ENCODE data around the gene BMP4. TPM values are rescaled to one million over a fixed set of nuclear protein-coding genes. Genes with fewer than 3 reads are reported as not detected.

BMP4 gene
- total and polyA plus RNA-seq, 2 of the 13 experiments (the other 11 are each of a cell fraction or from before 2014, with no cell fraction given): 56.4 to 169 TPM

GRCh38 chr14:53956427-53957201 is at the start of gene BMP4 (continued):
- TF ChIP-seq, protein P1, sequence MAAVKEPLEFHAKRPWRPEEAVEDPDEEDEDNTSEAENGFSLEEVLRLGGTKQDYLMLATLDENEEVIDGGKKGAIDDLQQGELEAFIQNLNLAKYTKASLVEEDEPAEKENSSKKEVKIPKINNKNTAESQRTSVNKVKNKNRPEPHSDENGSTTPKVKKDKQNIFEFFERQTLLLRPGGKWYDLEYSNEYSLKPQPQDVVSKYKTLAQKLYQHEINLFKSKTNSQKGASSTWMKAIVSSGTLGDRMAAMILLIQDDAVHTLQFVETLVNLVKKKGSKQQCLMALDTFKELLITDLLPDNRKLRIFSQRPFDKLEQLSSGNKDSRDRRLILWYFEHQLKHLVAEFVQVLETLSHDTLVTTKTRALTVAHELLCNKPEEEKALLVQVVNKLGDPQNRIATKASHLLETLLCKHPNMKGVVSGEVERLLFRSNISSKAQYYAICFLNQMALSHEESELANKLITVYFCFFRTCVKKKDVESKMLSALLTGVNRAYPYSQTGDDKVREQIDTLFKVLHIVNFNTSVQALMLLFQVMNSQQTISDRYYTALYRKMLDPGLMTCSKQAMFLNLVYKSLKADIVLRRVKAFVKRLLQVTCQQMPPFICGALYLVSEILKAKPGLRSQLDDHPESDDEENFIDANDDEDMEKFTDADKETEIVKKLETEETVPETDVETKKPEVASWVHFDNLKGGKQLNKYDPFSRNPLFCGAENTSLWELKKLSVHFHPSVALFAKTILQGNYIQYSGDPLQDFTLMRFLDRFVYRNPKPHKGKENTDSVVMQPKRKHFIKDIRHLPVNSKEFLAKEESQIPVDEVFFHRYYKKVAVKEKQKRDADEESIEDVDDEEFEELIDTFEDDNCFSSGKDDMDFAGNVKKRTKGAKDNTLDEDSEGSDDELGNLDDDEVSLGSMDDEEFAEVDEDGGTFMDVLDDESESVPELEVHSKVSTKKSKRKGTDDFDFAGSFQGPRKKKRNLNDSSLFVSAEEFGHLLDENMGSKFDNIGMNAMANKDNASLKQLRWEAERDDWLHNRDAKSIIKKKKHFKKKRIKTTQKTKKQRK (IDR thresholded peaks at IDR 0.05; ENCODE audit: low read length): no peak
- TF ChIP-seq, protein P2, sequence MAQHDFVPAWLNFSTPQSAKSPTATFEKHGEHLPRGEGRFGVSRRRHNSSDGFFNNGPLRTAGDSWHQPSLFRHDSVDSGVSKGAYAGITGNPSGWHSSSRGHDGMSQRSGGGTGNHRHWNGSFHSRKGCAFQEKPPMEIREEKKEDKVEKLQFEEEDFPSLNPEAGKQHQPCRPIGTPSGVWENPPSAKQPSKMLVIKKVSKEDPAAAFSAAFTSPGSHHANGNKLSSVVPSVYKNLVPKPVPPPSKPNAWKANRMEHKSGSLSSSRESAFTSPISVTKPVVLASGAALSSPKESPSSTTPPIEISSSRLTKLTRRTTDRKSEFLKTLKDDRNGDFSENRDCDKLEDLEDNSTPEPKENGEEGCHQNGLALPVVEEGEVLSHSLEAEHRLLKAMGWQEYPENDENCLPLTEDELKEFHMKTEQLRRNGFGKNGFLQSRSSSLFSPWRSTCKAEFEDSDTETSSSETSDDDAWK (CRISPR knock-in tag; IDR thresholded peaks at IDR 0.05): no peak
- TF ChIP-seq ZNF414 (CRISPR knock-in tag; IDR thresholded peaks at IDR 0.05) (0 out of 2 replicates have a peak, but pooled peaks have one; percentile 90), ZNF143 (CRISPR knock-in tag; IDR thresholded peaks at IDR 0.05) (0 out of 2 replicates have a peak, but pooled peaks have one; percentile 47), SAP130 (CRISPR knock-in tag; IDR thresholded peaks at IDR 0.05; ENCODE audit: low read depth) (peak; percentile 84), TRIM22 (IDR thresholded peaks at IDR 0.05) (no peak), MTA3 (CRISPR knock-in tag; IDR thresholded peaks at IDR 0.05) (no peak), ZNF557 (CRISPR knock-in tag; IDR thresholded peaks at IDR 0.05) (0 out of 2 replicates have a peak, but pooled peaks have one; percentile 46), SETDB1 (CRISPR knock-in tag; IDR thresholded peaks at IDR 0.05; ENCODE audit: borderline replicate concordance) (no peak), ZNF331 (CRISPR knock-in tag; IDR thresholded peaks at IDR 0.05) (peak; percentile 57; the same call in 1 of the 2 replicates), MTERF4 (CRISPR knock-in tag; IDR thresholded peaks at IDR 0.05) (0 out of 2 replicates have a peak, but pooled peaks have one; percentile 55), ZNF383 (CRISPR knock-in tag; IDR thresholded peaks at IDR 0.05; ENCODE audit: borderline replicate concordance) (no peak), SYNCRIP (IDR thresholded peaks at IDR 0.05; ENCODE audit: insufficient read depth, low read depth, low read length) (no peak), ZC3H13 (CRISPR knock-in tag; IDR thresholded peaks at IDR 0.05) (peak; percentile 79; the same call in 1 of the 2 replicates), ZNF136 (CRISPR knock-in tag; IDR thresholded peaks at IDR 0.05; ENCODE audit: low read depth) (no peak), MZF1 (CRISPR knock-in tag; IDR thresholded peaks at IDR 0.05; ENCODE audit: borderline replicate concordance) (no peak)
- TF ChIP-seq, protein P3, sequence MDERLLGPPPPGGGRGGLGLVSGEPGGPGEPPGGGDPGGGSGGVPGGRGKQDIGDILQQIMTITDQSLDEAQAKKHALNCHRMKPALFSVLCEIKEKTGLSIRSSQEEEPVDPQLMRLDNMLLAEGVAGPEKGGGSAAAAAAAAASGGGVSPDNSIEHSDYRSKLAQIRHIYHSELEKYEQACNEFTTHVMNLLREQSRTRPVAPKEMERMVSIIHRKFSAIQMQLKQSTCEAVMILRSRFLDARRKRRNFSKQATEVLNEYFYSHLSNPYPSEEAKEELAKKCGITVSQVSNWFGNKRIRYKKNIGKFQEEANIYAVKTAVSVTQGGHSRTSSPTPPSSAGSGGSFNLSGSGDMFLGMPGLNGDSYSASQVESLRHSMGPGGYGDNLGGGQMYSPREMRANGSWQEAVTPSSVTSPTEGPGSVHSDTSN (CRISPR knock-in tag; IDR thresholded peaks at IDR 0.05): no peak
- TF ChIP-seq, protein P4, sequence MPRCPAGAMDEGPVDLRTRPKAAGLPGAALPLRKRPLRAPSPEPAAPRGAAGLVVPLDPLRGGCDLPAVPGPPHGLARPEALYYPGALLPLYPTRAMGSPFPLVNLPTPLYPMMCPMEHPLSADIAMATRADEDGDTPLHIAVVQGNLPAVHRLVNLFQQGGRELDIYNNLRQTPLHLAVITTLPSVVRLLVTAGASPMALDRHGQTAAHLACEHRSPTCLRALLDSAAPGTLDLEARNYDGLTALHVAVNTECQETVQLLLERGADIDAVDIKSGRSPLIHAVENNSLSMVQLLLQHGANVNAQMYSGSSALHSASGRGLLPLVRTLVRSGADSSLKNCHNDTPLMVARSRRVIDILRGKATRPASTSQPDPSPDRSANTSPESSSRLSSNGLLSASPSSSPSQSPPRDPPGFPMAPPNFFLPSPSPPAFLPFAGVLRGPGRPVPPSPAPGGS (CRISPR knock-in tag; IDR thresholded peaks at IDR 0.05): 0 out of 2 replicates have a peak, but pooled peaks have one; percentile 44

Data from HepG2 (cell line).